Stomach (tissue), 9 donors: ENCODE data around the gene NUCB2. TPM values are rescaled to one million over a fixed set of nuclear protein-coding genes. Genes with fewer than 3 reads are reported as not detected.
"Not testable (repeated sequence)": the region's sequence is repeated elsewhere in the genome, so short reads cannot be mapped to it uniquely, and the experiment has no call there.

ENCODE experiments used
- DNase-seq, 2 donors: peaks; one replicate each; pipeline versions ENCODE4 v3.0.0 to v3.0.0-alpha.2; 2013 to 2019
- H3K27ac ChIP-seq, 5 donors: fragments of 200-600 bp in 4 of 5; sonication (generic) in 4 of 5; one replicate each; pipeline ENCODE4 v1.5.1; 2013 to 2019; ENCODE audit warnings: mild to moderate bottlenecking in 1 of 5, moderate library complexity in 1 of 5
- H3K27me3 ChIP-seq, 3 donors: fragments of 200-600 bp; sonication (generic); one replicate each; pipeline ENCODE4 v1.5.1; 2017 to 2019; ENCODE audit warnings: mixed run types in 1 of 3
- H3K36me3 ChIP-seq, 4 donors: fragments of 200-600 bp; sonication (generic); 1 replicate in 3 of 4; 2 replicates in 1 of 4; pipeline ENCODE4 v1.5.1; 2016 to 2019
- H3K4me1 ChIP-seq, 4 donors: fragments of 200-600 bp; sonication (generic); one replicate each; pipeline ENCODE4 v1.5.1; 2016 to 2019
- H3K4me3 ChIP-seq, 4 donors: fragments of 200-600 bp; sonication (generic) in 3 of 4; one replicate each; pipeline ENCODE4 v1.5.1; 2016 to 2019; ENCODE audit warnings: mild to moderate bottlenecking in 1 of 4
- H3K9me3 ChIP-seq, 4 donors: fragments of 200-600 bp; sonication (generic); one replicate each; pipeline ENCODE4 v1.5.1; 2016 to 2019
- EP300 ChIP-seq: sonication (generic); formaldehyde crosslinking; IDR thresholded peaks from one replicate; pipeline ENCODE4 v1.6.1; 2017; ENCODE audit warnings: antibody characterized with exemption
- POLR2A ChIP-seq, 4 donors: fragments of 450-650 bp; IDR thresholded peaks; one replicate each; pipeline ENCODE4 v1.6.1; 2016; ENCODE audit warnings: antibody characterized with exemption in 4 of 4, control low read depth in 2 of 4, mild to moderate bottlenecking in 1 of 4, moderate library complexity in 1 of 4
- POLR2AphosphoS5 ChIP-seq, 3 donors: sonication (generic); formaldehyde crosslinking; IDR thresholded peaks; one replicate each; pipeline ENCODE4 v1.6.1; 2016; ENCODE audit warnings: antibody characterized with exemption in 3 of 3
- WGBS, 5 donors: extraction: QIAGEN DNeasy Blood & Tissue Kit in 3 of 5; methylation state at CpG; one replicate each; pipeline versions ENCODE4 v1.1.5 to v1.1.7; 2013 to 2018; 5-methylcytosine and 5-hydroxymethylcytosine counted together
- intact Hi-C: fragments of 100-400 bp; cut with DNase I; formaldehyde crosslinking; loops from one replicate; pipeline ENCODE4 v1.15.1; 2023; ENCODE audit warnings: low total_unique reads
- polyA plus RNA-seq, 3 donors: library from polyadenylated mRNA; stranded (reverse); fragments of 200-250 nt; gene quantifications; one replicate each; pipeline ENCODE4 v1.2.3, GENCODE V29; 2013
- total RNA-seq, 5 donors: library from RNA; depleted of rRNA; stranded (reverse); fragments of >200 nt; gene quantifications; one replicate each; pipeline versions ENCODE4 v1.1.0 to v1.2.3, GENCODE V29; 2014 to 2016
- TF ChIP-seq, protein P1 (sequence below), 7 experiments: fragments of 450-650 bp in 4 of 7; fragments of 200-600 bp in 3 of 7; sonication (generic) in 3 of 7; IDR thresholded peaks; one replicate each; pipeline ENCODE4 v1.5.1; 2016 to 2019; ENCODE audit warnings: antibody characterized with exemption in 7 of 7, control low read depth in 2 of 7, mild to moderate bottlenecking in 1 of 7
- donor health status: healthy with polysubstance abuse.
- donor health status: Bipolar disorder and iron deficiency.
- donor health status: healthy.

The NUCB2 gene
- total and polyA plus RNA-seq, 8 donors: 6.4 to 112 (median 51.4) TPM

DNA sequence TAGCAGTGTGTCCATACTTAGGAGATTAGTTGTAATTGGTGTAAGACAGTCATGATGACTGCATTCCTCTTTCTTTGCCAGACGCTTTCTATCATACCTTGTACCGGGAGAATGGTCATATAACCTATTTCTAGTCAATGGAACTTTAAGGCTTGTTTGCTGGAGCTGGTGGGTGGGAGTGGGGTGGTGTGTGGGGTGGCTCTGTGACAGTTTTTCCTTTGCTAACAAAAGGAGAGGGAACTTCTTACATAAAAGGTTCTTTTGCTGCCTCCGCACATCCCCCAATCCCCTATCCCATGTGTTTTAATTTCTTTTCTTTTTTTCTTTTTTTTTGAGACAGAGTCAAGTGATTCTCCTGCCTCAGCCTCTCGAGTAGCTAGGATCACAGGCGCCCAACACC lies 9.8 kb upstream of the NUCB2 start:
- Histone ChIP-seq H3K27ac (no peak overlapping the region), H3K4me3 (no peak overlapping the region), H3K9me3 (no peaks in the 10 kb centered on the region), H3K27me3 (no peaks in the 10 kb centered on the region), H3K4me1 (no peaks in the 10 kb centered on the region), H3K36me3 (no peaks in the 10 kb centered on the region)
- WGBS, 5 donors: 89 to 96% (median 92%) methylated on average over 5 of the region's 5 CpGs
- DNase-seq: no peak
- TF ChIP-seq EP300: no peak
- no peak for TF ChIP-seq POLR2A (IDR thresholded peaks at IDR 0.05)
- TF ChIP-seq, protein P1, sequence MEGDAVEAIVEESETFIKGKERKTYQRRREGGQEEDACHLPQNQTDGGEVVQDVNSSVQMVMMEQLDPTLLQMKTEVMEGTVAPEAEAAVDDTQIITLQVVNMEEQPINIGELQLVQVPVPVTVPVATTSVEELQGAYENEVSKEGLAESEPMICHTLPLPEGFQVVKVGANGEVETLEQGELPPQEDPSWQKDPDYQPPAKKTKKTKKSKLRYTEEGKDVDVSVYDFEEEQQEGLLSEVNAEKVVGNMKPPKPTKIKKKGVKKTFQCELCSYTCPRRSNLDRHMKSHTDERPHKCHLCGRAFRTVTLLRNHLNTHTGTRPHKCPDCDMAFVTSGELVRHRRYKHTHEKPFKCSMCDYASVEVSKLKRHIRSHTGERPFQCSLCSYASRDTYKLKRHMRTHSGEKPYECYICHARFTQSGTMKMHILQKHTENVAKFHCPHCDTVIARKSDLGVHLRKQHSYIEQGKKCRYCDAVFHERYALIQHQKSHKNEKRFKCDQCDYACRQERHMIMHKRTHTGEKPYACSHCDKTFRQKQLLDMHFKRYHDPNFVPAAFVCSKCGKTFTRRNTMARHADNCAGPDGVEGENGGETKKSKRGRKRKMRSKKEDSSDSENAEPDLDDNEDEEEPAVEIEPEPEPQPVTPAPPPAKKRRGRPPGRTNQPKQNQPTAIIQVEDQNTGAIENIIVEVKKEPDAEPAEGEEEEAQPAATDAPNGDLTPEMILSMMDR (IDR thresholded peaks at IDR 0.05): no peak
- TF ChIP-seq POLR2AphosphoS5 (IDR thresholded peaks at IDR 0.05): no peak
- intact Hi-C loops: no loop called here

DNA sequence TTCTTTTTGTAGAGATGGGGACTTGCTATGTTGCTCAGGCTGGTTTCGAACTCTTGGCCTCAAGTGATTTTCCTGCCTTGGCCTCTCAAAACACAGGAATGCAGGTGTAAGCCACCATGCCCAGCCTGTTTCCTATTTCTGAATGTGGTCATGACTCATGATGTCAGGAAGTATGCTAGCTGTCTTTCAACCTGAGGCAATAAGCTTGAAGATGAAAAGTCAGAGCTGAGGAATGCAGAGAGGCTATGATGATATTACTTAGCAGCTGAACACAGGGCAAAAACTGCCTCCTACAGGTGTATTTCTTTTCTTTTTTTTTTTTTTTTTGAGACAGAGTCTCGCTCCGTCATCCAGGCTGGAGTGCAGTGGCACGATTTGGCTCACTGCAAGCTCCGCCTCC lies 9.0 kb upstream of the NUCB2 start:
- Histone ChIP-seq H3K27ac (no peak overlapping the region), H3K9me3 (no peaks in the 10 kb centered on the region), H3K36me3 (no peaks in the 10 kb centered on the region), H3K27me3 (no peaks in the 10 kb centered on the region), H3K4me3 (no peak overlapping the region), H3K4me1 (no peaks in the 10 kb centered on the region)
- DNase-seq: no peak
- TF ChIP-seq EP300 (no peak), POLR2AphosphoS5 (IDR thresholded peaks at IDR 0.05) (no peak), POLR2A (IDR thresholded peaks at IDR 0.05) (no peak)
- TF ChIP-seq, protein P1 (IDR thresholded peaks at IDR 0.05): no peak
- 81 to 95% (median 91%) methylated on average over 5 of the region's 5 CpGs for WGBS, 5 donors
- intact Hi-C loops: no loop called here

DNA sequence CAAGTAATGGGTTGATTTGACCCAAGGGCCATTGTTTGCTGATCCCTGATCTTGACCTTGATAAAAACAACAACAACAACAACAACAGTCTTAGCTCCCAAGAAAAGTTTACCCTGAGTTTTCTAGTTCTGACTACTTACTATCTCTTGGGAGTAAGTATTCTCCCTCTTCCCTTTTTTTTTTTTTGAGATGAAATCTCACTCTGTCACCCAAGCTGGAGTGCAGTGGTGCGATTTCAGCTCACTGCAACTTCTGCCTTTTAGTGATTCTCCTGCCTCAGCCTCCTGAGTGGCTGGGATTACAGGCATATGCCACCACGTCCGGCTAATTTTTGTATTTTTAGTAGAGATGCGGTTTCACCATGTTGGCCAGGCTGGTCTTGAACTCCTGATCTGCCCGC lies 8.0 kb upstream of the NUCB2 start:
- intact Hi-C loops, DNase-seq, H3K4me3 ChIP-seq, H3K27ac ChIP-seq, H3K36me3 ChIP-seq, H3K4me1 ChIP-seq, H3K9me3 ChIP-seq, H3K27me3 ChIP-seq: not testable (repeated sequence)
- 83 to 94% (median 90%) methylated on average over 5 of the region's 5 CpGs for WGBS, 5 donors

DNA sequence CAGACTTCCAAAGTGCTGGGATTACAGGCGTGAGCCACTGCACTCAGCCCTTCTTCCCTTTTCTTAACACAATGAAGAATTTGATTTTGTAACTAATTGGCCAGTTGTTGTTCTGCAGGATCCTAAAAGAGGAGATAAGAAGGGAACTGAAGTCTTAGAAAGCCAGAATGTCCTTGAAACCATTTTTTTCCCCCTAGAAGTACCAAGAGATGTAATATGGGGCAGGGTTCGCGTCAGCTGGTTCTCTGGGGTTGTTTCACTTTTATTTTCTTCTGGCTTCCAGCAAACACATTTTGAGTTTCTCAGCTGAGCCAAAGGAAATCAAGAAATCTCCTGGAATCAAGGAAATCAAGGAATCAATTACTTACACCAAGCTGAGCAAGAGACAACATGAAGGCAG lies 7.6 kb upstream of the NUCB2 start:
- no peak overlapping the region for H3K4me3 ChIP-seq
- TF ChIP-seq POLR2A (IDR thresholded peaks at IDR 0.05) (no peak), POLR2AphosphoS5 (IDR thresholded peaks at IDR 0.05) (no peak), EP300 (no peak)
- TF ChIP-seq, protein P1 (IDR thresholded peaks at IDR 0.05): no peak
- DNase-seq: no peak
- H3K27me3 ChIP-seq: no peaks in the 10 kb centered on the region
- no peaks in the 10 kb centered on the region for H3K9me3 ChIP-seq
- H3K27ac ChIP-seq: no peak overlapping the region
- 70 to 84% (median 78%) methylated on average over 3 of the region's 3 CpGs for WGBS, 5 donors
- no peaks in the 10 kb centered on the region for H3K4me1 ChIP-seq
- no peaks in the 10 kb centered on the region for H3K36me3 ChIP-seq
- intact Hi-C loops: no loop called here

DNA sequence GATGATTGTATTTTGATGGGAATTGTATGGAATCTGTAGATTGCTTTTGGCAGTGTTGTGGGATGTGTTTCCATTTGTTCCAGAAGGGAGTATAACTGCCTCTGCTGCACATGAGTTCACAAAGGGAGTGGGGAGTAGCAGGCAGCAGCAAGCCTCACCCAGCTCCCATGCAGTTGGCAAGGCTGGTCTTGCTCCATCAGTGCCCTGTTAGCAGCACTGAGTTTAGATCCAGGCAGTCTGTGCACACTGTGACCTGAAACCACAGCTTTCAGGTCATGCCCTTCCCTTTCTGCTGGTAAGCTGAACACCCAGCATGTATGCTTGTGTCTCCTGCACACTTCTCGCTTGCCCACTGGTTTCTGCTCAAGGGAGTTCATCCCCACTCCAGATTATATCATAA lies 3.7 kb upstream of the NUCB2 start:
- intact Hi-C loops: no loop called here
- DNase-seq: no peak
- H3K4me1 ChIP-seq: peaks cover 0 to 19% (median 12%) of the 10 kb centered on the region in 4 donors
- TF ChIP-seq POLR2AphosphoS5 (IDR thresholded peaks at IDR 0.05) (no peak), EP300 (no peak), POLR2A (IDR thresholded peaks at IDR 0.05) (no peak)
- TF ChIP-seq, protein P1 (IDR thresholded peaks at IDR 0.05): no peak
- no peaks in the 10 kb centered on the region for H3K36me3 ChIP-seq
- H3K27ac ChIP-seq: no peak overlapping the region
- WGBS, 5 donors: 89 to 100% (median 91%) methylated on average over 1 of the region's 1 CpG
- no peaks in the 10 kb centered on the region for H3K27me3 ChIP-seq
- no peak overlapping the region for H3K4me3 ChIP-seq
- H3K9me3 ChIP-seq: no peaks in the 10 kb centered on the region
